Epithelial cell of esophagus (primary cell): ENCODE results near the gene CPNE4.

Experiments used
- DNase-seq: peaks from one replicate; pipeline ENCODE4 v3.0.0; 2010; ENCODE audit warnings: low read depth
- H3K4me3 ChIP-seq: 2 replicates; pipeline ENCODE4 v1.5.1; 2011; ENCODE audit warnings: mild to moderate bottlenecking, low read length, control low read depth
- TF ChIP-seq, protein P1 (sequence below): IDR thresholded peaks from 2 replicates; pipeline ENCODE4 v1.5.1; 2011; ENCODE audit warnings: low read depth, mild to moderate bottlenecking, low read length, control low read depth, inconsistent platforms; ENCODE audit not compliant: insufficient read depth; ENCODE audit errors: missing control alignments

Gene CPNE4

DNA sequence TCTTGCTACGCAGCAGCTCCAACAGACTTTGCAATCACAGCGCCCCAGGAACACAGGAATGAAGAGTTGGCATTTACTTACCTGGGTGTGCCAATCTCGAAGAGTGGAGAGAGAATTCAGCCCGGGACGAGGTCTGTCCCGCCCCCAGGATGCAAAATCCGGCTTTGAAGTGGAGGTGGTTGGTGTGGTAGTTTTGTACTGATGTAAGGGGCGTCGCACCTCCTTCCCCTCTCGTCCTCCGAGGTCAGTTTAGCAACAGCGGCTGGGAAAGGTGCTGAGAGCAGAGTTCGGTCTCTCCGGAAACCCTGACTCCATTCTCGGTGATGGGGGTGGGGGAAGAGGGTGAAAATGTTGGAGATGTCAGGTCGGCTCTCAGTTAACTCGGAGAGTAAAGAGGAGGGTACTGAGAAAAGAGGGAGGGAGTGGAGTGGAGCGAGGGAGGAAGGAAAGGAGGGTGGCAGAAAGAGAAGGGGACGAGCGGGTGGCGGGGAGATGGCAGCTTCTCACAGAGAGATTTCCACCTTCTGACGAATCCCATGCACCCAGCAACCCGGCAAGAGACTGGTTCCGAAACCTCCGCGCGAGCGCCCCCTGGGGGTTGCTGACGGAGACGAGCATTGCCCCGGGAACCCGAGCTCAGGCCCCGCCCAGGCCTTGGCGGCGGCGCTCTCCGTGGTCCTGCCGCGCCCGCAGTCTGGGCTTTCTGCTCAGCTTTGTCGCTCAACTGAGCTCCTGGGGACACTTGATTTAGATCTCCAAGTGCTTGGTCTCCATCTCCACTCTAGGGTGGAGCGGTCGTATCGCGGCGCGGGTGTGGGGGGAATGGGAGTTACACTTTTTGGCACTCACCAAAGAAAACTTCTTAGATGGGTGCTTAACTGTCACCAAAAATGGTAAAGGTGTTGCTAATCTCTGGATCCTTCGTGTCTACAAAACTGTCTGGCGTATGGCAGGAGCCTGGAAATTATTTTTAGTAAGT is at the start of gene CPNE4:
Gene CPNE4 (minus strand): TSS at position 529 of the 979 bp plus-strand sequence.
- TF ChIP-seq, protein P1, sequence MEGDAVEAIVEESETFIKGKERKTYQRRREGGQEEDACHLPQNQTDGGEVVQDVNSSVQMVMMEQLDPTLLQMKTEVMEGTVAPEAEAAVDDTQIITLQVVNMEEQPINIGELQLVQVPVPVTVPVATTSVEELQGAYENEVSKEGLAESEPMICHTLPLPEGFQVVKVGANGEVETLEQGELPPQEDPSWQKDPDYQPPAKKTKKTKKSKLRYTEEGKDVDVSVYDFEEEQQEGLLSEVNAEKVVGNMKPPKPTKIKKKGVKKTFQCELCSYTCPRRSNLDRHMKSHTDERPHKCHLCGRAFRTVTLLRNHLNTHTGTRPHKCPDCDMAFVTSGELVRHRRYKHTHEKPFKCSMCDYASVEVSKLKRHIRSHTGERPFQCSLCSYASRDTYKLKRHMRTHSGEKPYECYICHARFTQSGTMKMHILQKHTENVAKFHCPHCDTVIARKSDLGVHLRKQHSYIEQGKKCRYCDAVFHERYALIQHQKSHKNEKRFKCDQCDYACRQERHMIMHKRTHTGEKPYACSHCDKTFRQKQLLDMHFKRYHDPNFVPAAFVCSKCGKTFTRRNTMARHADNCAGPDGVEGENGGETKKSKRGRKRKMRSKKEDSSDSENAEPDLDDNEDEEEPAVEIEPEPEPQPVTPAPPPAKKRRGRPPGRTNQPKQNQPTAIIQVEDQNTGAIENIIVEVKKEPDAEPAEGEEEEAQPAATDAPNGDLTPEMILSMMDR = peak; percentile 81
- peak within 1 kb of the TSS; percentile 38 for H3K4me3 ChIP-seq
- peak; percentile 80 for DNase-seq

DNA sequence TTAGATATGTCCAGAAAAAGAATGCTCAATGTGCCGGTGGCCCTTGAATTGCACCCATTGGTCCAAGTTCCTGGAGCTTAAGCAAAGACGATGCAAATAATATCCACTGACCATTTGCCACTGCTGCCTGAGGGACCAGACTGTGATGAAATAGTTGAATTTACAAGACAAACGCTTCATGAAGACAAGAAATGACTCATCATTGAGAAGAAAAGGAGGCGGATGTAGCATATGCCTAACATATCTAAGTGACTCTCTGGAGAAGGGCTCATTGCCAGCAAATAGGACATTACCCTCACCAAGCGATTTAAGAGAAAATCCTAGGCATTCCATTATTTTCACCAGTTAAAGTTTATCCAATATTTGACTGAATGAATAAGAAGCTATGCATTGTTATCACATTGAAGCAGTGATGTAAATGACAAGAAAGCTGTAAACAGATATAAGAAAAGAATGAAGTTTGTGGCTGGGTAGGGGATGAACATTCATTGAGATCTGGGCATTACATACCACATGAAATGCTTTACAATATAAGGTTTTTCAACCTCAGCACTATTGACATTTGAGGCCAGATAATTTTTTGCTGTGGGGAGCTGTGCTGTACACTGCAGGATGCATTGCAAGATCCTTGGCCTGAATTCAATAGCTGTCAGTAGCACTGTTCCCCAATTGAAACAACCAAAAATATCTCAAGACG is 48.9 kb upstream of the CPNE4 start:
- DNase-seq = peak; percentile 89
- TF ChIP-seq, protein P1 = no peak
- H3K4me3 ChIP-seq = no peak overlapping the region

DNA sequence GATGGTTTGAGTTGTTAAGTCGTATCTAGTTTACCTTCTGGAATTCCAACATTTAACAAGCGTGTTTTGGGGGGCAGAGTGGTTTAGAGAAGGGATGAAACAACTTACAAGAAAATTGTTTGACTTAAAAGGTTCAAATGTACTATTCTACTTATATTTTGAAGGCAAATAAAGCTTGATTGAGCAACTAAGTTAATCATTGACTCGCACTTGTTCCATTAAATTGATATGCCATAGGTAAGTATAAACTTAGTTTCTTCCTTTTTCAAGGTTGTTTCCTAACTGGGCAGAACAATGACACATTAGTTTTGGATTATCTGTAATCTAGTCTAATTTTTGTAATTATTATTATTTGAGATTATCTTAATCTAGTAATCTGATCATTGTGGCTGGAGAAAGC is 48.3 kb upstream of the CPNE4 start:
- no peak for DNase-seq
- TF ChIP-seq, protein P1 = no peak

DNA sequence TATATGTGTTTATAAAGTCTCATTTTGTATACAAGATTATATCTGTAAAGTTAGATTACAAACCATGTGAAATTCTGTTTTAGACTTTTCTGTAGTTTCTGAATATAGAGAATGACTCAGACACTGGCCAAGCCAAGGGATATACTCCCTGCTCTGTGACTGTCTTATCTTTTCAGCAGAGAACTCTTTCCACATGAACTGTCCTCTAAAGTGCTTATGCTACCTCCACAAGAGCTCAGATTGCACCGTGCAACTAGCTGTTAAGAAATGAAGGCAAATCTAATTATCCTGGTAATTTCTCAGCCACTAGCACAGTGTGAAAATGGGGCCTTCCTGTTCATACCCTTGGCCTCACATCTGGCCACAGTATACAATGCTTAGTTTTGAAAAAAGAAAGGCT is 44.3 kb upstream of the CPNE4 start:
- no peak overlapping the region for H3K4me3 ChIP-seq
- no peak for DNase-seq
- TF ChIP-seq, protein P1 = no peak

More for the DNA sequence above, 48.3 kb upstream of the CPNE4 start:
- H3K4me3 ChIP-seq = no peak overlapping the region

DNA sequence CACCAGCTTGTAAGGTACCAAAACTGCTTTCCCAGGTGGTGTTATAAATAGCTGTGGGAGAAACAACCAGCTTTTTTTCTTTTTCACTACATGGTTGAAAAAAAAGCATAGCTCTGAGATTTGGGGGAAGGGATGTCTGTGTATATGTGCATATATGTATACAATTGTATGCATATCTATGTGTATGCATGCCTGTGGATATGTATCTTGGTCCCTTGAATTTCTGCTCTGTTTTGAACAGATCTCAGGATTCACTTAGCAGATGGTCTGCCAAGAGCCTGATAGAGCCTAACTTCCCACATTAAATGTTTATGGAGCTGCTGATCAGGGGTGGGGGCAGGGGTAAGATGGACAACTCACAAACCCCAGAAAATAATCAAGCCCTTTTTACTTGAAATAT is 39.0 kb upstream of the CPNE4 start:
- no peak overlapping the region for H3K4me3 ChIP-seq
- TF ChIP-seq, protein P1 = no peak
- no peak for DNase-seq

DNA sequence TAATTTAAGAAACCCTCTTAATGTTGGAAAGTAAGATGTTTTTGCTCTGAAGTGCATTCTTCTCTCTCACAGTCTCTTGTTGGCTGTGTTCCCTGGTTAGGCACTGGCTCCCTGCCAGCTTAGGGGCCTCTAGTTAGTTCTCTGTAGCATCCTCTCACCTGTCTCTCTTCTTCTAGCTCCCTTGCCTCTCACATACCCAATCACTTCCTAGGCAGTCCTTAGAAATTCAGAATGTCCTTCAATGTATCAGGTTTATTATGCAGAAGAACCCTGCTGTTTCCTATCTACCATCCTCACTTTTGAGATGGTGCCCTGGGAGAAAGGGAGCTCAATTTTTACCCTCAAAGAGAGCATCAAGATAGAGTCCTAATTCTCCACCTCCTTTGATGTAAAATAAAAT is 36.2 kb upstream of the CPNE4 start:
- TF ChIP-seq, protein P1 = no peak
- no peak for DNase-seq
- no peak overlapping the region for H3K4me3 ChIP-seq
